GM10847 (cell line): ENCODE results near the gene STAT1.
A peak's percentile ranks its signal among the peaks of the same experiment; 100 is the strongest.

Experiments used
- POLR2A ChIP-seq: IDR thresholded peaks from 2 replicates; pipeline ENCODE4 v1.6.1; 2011; ENCODE audit not compliant: insufficient read length; ENCODE audit errors: extremely low read depth

Gene STAT1

DNA sequence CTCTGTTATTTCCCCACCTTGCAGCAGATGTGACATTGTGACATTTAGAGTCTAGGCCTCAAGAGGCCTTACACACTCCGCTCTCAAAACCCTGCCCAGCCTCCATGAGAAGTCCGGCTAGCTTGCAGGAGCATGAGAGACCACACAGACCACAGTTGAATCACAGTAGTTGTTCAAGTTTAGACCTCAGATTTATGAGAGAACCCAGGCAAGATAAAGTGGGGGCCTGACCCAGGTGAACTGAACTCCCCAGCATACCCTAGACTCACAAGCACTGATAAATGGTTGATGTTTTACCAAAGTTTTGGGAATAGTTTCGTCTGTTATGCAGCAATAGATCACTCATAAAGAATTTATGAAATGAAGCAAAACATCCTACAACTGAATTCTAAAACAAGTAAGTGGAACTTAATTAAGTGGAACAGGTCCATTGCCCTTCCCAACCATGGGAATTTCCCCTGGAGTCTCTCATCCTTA, 4.7 kb upstream of the STAT1 start:
- TF ChIP-seq POLR2A: no peak

DNA sequence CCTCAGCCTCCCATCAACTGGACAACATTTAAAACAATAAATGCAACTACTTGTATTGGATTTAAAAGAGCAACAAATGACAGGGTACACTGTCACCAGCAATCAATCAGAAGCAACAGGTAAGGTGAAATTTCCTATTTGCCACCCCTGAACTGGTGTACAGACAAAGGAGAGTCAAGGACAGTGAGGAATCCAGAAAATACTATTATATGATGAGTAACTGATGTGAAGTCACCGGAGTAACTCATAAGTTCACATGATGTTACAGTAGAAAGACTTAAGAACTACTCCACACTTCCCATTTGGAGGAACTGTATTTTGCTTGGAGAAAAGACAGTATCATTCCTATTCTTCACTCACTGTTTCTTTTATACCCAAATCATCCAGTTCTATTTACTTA, 4.1 kb upstream of the STAT1 start:
- no peak for TF ChIP-seq POLR2A

DNA sequence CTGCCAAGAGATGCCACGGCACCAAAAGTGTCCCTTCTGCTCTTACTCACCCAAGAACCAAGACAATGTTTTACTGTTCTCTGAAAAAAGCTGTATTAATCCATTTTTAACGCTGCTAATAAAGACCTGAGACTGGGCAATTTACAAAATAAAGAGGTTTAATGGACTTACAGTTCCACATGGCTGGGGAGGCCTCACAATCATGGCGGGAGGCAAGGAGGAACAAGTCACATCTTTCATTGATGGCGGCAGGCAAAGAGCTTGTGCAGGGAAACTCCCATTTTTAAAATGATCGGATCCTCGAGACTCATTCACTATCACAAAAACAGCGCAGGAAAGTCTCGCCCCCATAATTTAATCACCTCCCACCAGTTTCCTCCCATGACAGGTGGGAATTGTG, 1.9 kb upstream of the STAT1 start:
- TF ChIP-seq POLR2A: no peak

DNA sequence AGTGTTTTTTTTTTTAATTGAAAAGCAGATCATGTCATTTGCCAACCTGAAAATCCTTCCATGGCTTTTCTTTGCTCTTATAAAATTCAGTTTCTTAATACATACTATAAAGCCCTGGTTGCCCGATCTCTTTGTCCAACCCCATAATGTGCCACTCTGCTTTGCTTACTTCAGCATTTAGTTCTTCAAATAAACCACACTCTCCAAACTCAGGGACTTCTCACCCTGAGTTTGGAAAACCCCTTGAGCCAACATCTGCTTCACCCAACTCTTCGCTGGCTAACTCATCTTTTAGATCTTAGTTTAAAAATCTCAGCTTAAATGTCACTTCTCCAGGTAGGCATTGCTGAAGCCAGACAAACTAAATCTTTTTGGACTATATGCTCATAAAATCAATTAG, 1.3 kb upstream of the STAT1 start:
- TF ChIP-seq POLR2A: no peak

DNA sequence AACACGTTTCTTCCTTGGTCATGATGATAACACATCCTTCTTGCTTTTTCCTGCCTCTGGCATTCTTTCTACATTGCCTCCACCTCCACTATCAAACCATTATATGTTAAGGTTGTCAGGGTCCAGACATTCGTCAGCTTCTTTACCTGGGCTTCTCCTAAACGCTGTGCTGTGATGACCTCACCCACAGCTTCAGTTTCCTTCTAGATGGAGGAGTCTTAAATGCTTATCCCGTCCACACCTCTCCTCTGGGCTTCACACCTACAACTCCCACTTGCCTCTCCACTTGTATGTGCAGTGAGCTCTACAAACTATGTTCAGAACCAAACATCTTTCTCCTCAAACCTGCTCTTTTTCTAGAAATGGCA, 666 bp upstream of the STAT1 start:
- no peak for TF ChIP-seq POLR2A

DNA sequence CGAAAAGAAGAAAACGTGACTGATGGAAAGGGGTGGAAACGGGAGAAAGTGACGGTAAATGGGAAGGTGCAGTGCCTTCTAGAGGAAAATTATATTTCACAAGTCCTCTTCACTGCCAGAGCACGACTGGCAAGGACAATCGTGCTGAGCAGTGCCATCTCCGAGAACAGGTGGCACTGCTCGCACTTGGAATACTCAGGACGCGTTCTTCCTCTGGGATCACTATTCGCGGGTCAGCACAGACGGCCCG, 364 bp downstream of the STAT1 start:
- TF ChIP-seq POLR2A: no peak

DNA sequence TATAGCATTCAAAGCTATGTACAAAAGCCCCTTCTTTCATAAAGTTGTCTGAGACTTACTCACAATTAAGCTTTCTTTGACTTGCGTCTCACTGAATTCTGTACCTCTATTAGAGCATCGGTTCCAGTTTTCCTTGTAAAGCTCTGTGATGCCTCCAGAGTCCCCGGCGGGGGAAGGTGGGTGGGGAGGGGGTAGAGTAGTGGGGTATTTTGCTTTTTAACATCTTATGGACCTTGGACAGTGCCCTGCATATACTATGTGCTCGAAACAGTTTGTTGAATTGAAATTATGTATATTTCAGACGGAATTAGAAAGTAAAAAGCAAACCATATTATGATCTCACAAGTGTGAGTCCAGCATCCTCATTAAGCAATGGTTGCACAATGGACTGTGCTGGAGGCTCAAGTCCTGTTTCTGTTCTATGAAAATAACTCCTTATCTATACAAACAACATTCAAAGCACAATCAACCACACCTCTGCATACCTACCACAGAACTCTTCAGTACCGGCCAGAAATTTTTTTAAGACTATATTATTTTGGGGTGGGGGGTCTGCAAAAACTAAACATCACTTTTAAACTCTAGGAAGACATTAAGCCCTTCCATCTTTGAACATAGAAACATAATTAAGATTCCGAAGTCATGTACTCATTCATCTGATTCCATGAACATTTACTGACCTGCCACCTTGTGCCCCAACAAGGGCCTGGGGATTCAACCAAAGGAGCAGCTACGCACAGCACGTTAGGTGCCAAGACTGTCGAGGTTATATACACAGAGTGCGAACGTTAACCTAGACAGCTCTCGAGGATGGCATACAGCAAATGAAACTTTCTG, 908 bp downstream of the STAT1 start:
- no peak for TF ChIP-seq POLR2A

DNA sequence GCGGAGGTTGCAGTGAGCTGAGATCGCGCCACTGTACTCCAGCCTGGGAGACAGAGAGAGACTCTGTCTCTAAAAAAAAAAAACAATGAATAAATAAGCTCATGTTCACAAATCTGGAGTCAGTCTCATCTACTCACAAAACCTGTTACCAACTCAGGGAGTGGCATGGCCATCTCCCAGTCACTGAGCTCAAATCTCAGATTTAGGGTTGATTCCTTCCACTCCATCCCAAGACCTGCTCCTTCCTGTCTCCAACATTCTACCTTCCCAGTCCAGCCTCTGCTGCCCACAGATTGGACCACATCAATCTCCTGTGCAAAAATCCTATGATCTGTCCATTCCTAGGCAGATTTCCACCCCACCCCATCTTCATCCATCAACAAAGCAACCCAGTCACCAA, 1.6 kb downstream of the STAT1 start:
- TF ChIP-seq POLR2A: no peak

DNA sequence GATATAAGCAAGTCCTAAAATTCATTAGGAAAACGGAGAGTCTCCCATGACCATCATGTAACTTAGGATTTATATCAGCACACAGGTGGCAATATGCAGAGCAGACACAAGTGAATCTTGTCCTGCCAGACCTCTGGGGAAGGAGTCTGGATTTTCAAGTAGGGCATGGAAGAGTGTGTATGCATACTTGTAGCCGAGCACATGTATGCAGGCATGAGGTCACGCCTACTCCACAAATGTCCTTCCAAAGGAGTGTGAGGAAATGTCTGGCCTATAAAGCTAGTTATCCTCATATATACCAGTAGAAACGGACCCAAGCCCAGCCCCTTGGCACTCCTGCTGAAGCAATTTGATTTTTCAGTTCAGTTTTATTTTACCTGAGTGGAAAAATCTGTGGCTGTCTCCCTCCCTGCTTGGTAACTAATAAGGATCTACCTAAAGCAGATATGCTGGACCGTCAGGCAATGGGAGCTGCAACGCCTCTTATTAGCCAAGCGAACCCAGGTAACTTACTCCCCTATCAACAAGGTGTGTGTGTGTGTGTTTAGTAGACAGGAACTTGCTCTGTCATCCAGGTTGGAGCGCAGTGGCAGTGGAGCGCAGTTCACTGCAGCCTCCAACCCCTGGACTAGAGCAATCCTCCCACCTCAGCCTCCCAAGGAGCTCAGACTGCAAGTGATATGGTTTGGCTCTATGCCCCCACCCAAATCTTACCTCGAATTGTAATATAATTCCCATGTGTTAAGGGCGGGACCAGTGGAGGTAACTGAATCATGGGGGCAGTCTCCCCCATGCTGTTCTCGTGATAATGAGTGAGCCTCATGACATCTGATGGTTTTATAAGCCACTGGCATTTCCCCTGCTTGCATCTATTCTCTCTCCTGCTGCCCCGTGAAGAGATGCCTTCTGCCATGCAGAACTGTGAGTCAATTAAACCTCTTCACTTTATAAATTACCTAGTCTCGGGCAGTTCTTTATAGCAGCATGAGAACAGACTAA, 2.8 kb downstream of the STAT1 start:
- peak; percentile 48 for TF ChIP-seq POLR2A

DNA sequence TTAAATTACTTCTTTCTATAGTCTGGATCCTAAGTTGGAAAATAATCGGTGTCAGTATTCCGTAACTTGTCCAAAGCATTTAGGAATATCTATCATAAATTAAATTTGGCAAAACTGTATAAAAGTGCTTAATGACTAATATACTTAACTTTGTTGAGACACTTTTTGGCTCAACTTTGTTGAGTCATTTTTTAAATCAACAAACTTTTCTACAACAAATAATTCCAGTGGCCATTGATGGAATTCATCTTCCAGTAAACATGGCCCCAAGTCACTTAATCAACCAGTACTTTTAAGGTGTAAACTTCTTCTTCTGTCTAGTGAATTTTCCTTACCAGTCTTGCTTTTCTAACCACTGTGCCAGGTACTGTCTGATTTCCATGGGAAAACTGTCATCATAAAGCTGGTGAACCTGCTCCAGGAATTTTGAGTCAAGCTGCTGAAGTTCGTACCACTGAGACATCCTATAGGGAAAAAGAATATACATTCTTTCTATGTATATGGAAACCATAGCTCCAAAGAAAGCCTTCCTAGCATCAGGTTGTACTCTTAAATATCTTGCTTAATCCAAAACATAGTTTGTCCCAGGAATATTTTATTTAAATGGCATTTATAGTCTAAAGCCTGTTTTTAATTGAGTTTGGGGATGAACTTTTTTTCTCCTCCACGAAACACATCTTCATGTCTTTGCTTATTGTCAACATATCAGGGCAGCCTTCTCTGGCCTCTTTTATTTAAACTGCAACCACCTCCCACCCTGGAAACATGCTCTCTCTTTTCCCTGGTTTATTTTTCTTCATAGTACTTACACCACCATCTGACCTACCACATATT, 4.2 kb downstream of the STAT1 start:
- TF ChIP-seq POLR2A: no peak

DNA sequence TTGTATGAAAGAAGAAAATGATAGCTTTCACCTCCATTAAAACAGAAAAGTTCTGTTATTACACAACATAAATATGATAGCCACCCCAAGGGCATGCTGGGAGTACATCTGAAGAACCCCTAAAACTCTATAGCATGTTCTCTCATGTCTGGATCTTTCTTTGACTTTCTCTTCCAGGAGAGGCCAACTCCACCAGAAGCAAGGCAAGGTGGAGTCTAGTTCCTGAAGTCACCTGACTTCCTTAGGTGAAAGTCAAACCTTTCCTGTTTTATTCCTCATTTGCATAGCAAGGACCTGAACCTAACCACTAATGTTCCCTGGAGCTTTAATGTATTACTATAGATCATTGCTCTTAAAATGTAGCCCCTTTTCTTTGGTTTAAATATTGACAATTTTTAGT, 5.7 kb downstream of the STAT1 start:
- TF ChIP-seq POLR2A: no peak

DNA sequence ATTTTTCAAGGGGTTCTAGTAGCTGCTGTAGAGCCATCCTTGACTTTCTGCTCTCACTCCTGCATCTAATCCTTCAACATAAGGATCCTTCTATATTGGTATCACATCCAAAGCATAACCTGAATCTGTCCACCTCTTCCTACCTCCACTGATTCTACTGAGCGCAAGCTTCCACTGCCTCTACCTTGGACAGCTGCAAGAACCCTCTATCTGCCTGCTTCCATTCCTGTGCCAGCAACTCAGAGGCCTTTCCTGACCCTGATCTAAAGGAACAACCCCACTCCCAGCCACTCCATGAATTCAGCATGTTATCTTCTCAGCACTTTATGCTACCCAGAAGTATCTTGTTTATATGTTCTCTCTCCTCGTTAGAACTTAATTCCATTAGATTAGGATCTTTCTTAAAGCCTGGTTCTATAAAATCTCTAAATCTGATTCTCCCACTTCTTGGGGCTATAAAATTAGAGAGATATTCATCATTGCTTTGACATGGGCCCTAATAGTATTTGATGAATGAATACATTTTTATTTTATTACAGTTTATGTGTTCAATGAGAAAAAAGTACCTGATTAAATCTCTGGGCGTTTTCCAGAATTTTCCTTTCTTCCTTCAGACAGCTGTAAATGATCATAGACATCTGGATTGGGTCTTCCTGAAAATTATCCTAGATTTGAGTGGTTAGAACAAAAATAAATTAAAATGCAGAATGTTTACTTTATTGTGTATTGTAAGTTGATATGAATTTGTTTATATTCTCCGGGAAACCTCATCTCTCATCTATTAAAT, 6.8 kb downstream of the STAT1 start:
- no peak for TF ChIP-seq POLR2A

DNA sequence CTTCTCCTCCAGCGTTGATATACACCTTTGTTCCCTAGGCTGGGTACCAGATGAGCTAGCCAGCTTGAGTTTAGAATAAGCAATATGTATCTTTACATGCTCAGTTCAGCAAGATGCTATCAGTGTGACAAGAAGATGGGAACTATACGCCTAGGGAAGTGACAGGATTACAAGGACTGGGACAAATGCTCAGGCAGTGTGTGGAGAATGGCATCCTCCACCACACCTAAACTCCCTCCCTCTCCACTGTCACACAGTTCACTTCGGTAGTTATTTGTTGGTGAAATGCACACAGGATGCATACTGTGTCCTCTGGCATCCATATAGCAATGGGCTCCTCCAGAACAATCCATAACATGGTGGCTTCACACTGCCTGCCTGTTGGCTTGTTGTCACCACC, 7.7 kb downstream of the STAT1 start:
- TF ChIP-seq POLR2A: no peak

DNA sequence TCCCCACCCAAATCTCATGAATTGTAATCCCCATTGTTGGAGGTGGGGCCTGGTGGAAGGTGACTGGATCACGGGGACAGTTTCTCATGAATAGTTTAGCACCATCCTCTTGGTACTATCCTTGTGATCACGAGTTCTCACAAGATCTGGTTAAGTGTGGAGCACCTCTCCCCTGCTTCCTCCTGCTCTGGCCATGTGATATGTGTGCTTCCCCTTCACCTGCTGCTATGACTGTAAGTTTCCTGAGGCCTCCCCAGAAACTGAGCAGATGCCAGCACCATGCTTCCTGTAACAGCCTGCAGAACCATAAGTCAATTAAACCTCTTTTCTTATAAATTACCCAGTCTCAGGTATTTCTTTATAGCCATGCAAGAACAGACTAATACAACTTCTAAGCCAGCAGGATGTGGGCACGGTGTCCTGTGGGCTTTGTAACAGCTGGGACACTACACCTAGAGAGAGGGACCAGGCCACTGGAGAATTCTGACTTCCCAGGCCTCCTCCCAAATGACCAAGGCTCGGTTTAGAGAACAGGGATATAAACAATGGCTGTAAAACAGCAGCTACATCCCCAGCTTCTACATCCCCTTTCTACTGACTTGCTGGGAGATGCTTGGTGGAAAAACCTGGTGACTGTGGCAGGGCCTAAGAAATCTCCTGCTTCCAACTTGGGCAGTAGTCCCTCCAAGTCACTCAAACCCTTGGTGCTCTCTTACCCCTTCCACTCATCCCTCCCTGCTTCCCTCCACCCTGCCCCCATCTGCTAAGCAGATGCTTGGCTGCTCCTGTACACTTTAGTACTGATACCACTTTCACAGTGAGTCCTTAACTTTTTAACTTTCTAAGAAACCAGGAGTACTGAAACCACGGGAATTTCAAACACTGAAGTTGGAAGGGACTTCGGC, 10.3 kb downstream of the STAT1 start:
- no peak for TF ChIP-seq POLR2A
